Stomach (tissue), 9 donors: ENCODE results near the gene PLPPR3. TPM values are rescaled to one million over a fixed set of nuclear protein-coding genes. Genes with fewer than 3 reads are reported as not detected.

Source experiments
- DNase-seq, 2 donors: peaks; one replicate each; pipeline versions ENCODE4 v3.0.0 to v3.0.0-alpha.2; 2013 to 2019
- H3K27ac ChIP-seq, 5 donors: fragments of 200-600 bp in 4 of 5; sonication (generic) in 4 of 5; one replicate each; pipeline ENCODE4 v1.5.1; 2013 to 2019; ENCODE audit warnings: mild to moderate bottlenecking in 1 of 5, moderate library complexity in 1 of 5
- H3K27me3 ChIP-seq, 3 donors: fragments of 200-600 bp; sonication (generic); one replicate each; pipeline ENCODE4 v1.5.1; 2017 to 2019; ENCODE audit warnings: mixed run types in 1 of 3
- H3K36me3 ChIP-seq, 4 donors: fragments of 200-600 bp; sonication (generic); 1 replicate in 3 of 4; 2 replicates in 1 of 4; pipeline ENCODE4 v1.5.1; 2016 to 2019
- H3K4me1 ChIP-seq, 4 donors: fragments of 200-600 bp; sonication (generic); one replicate each; pipeline ENCODE4 v1.5.1; 2016 to 2019
- H3K4me3 ChIP-seq, 4 donors: fragments of 200-600 bp; sonication (generic) in 3 of 4; one replicate each; pipeline ENCODE4 v1.5.1; 2016 to 2019; ENCODE audit warnings: mild to moderate bottlenecking in 1 of 4
- H3K9me3 ChIP-seq, 4 donors: fragments of 200-600 bp; sonication (generic); one replicate each; pipeline ENCODE4 v1.5.1; 2016 to 2019
- CTCF ChIP-seq, 7 experiments: fragments of 450-650 bp in 4 of 7; fragments of 200-600 bp in 3 of 7; sonication (generic) in 3 of 7; IDR thresholded peaks; one replicate each; pipeline ENCODE4 v1.5.1; 2016 to 2019; ENCODE audit warnings: antibody characterized with exemption in 7 of 7, control low read depth in 2 of 7, mild to moderate bottlenecking in 1 of 7
- EP300 ChIP-seq: sonication (generic); formaldehyde crosslinking; IDR thresholded peaks from one replicate; pipeline ENCODE4 v1.6.1; 2017; ENCODE audit warnings: antibody characterized with exemption
- POLR2A ChIP-seq, 4 donors: fragments of 450-650 bp; IDR thresholded peaks; one replicate each; pipeline ENCODE4 v1.6.1; 2016; ENCODE audit warnings: antibody characterized with exemption in 4 of 4, control low read depth in 2 of 4, mild to moderate bottlenecking in 1 of 4, moderate library complexity in 1 of 4
- POLR2AphosphoS5 ChIP-seq, 3 donors: sonication (generic); formaldehyde crosslinking; IDR thresholded peaks; one replicate each; pipeline ENCODE4 v1.6.1; 2016; ENCODE audit warnings: antibody characterized with exemption in 3 of 3
- WGBS, 5 donors: extraction: QIAGEN DNeasy Blood & Tissue Kit in 3 of 5; methylation state at CpG; one replicate each; pipeline versions ENCODE4 v1.1.5 to v1.1.7; 2013 to 2018; 5-methylcytosine and 5-hydroxymethylcytosine counted together
- intact Hi-C: fragments of 100-400 bp; cut with DNase I; formaldehyde crosslinking; loops from one replicate; pipeline ENCODE4 v1.15.1; 2023; ENCODE audit warnings: low total_unique reads
- polyA plus RNA-seq, 3 donors: library from polyadenylated mRNA; stranded (reverse); fragments of 200-250 nt; gene quantifications; one replicate each; pipeline ENCODE4 v1.2.3, GENCODE V29; 2013
- total RNA-seq, 5 donors: library from RNA; depleted of rRNA; stranded (reverse); fragments of >200 nt; gene quantifications; one replicate each; pipeline versions ENCODE4 v1.1.0 to v1.2.3, GENCODE V29; 2014 to 2016
- donor health status: healthy with polysubstance abuse.
- donor health status: Bipolar disorder and iron deficiency.
- donor health status: healthy.

Gene PLPPR3
- total and polyA plus RNA-seq, 8 donors, result 0.46 to 0.55 TPM; not detected in 6

GRCh38 chr19:771332-771785, 50.4 kb downstream of the PLPPR3 start:
- H3K27ac ChIP-seq, result no peak overlapping the region
- TF ChIP-seq CTCF (IDR thresholded peaks at IDR 0.05) (peak in 4 of 7 experiments; percentile 6 to 44 (median 26)), POLR2AphosphoS5 (IDR thresholded peaks at IDR 0.05) (no peak)
- H3K36me3 ChIP-seq, result no peaks in the 10 kb centered on the region
- peak in 1 of 2 donors; percentile 58 for DNase-seq
- H3K9me3 ChIP-seq, result no peaks in the 10 kb centered on the region
- intact Hi-C loops, result no loop called here
- peaks cover 0 to 19% (median 0%) of the 10 kb centered on the region in 3 donors for H3K27me3 ChIP-seq
- H3K4me3 ChIP-seq, result no peak overlapping the region
- peaks cover 0 to 18% (median 10%) of the 10 kb centered on the region in 4 donors for H3K4me1 ChIP-seq
- 19 to 39% (median 28%) methylated on average over 6 of the region's 6 CpGs for WGBS, 5 donors

- 68 to 79% (median 75%) methylated on average over 6 of the region's 6 CpGs for WGBS, 5 donors
- H3K27ac ChIP-seq, result no peak overlapping the region
- peaks cover 0 to 27% (median 0%) of the 10 kb centered on the region in 3 donors for H3K27me3 ChIP-seq
- H3K4me3 ChIP-seq, result no peak overlapping the region
- DNase-seq, result no peak
- TF ChIP-seq POLR2AphosphoS5 (IDR thresholded peaks at IDR 0.05) (no peak), CTCF (IDR thresholded peaks at IDR 0.05) (no peak), EP300 (no peak), POLR2A (IDR thresholded peaks at IDR 0.05) (no peak)
- intact Hi-C loops, result loop anchor here (5.0 to 10.0 kb wide), 3 partner anchors 88 to 215 kb away; partner anchors contain the start of genes CFD, KISS1R and WDR18
- peaks cover 0 to 18% (median 10%) of the 10 kb centered on the region in 4 donors for H3K4me1 ChIP-seq
- peaks cover 0 to 4% (median 0%) of the 10 kb centered on the region in 4 donors for H3K36me3 ChIP-seq
- no peaks in the 10 kb centered on the region for H3K9me3 ChIP-seq
Observed at GRCh38 chr19:769616-770015, 52.1 kb downstream of the PLPPR3 start.

GRCh38 chr19:768424-768823, 53.3 kb downstream of the PLPPR3 start:
- peak in 1 of 2 donors; percentile 73 for DNase-seq
- intact Hi-C loops, result loop anchor here (5.0 to 10.0 kb wide), 3 partner anchors 89 to 216 kb away; partner anchors contain the start of genes CFD, KISS1R and WDR18
- Histone ChIP-seq H3K4me1 (peaks cover 0 to 18% (median 10%) of the 10 kb centered on the region in 4 donors), H3K4me3 (no peak overlapping the region), H3K9me3 (no peaks in the 10 kb centered on the region), H3K36me3 (peaks cover 0 to 16% (median 5%) of the 10 kb centered on the region in 4 donors), H3K27me3 (peaks cover 0 to 27% (median 0%) of the 10 kb centered on the region in 3 donors), H3K27ac (no peak overlapping the region)
- WGBS, 5 donors, result 66 to 80% (median 71%) methylated on average over 14 of the region's 14 CpGs
- TF ChIP-seq POLR2AphosphoS5 (IDR thresholded peaks at IDR 0.05), result no peak
- TF ChIP-seq POLR2A (IDR thresholded peaks at IDR 0.05), result no peak
- no peak for TF ChIP-seq EP300
- no peak for TF ChIP-seq CTCF (IDR thresholded peaks at IDR 0.05)

GRCh38 chr19:765179-765738, 56.5 kb downstream of the PLPPR3 start:
- TF ChIP-seq EP300 (no peak), POLR2AphosphoS5 (IDR thresholded peaks at IDR 0.05) (no peak), CTCF (IDR thresholded peaks at IDR 0.05) (no peak), POLR2A (IDR thresholded peaks at IDR 0.05) (no peak)
- peaks cover 0 to 38% (median 9%) of the 10 kb centered on the region in 4 donors for H3K36me3 ChIP-seq
- WGBS, 5 donors, result 73 to 87% (median 80%) methylated on average over 5 to 7 of the region's 7 CpGs
- no peaks in the 10 kb centered on the region for H3K9me3 ChIP-seq
- H3K4me3 ChIP-seq, result no peak overlapping the region
- H3K4me1 ChIP-seq, result peaks cover 0 to 8% (median 3%) of the 10 kb centered on the region in 4 donors
- H3K27ac ChIP-seq, result no peak overlapping the region
- H3K27me3 ChIP-seq, result peaks cover 0 to 19% (median 0%) of the 10 kb centered on the region in 3 donors
- intact Hi-C loops, result loop anchor here (5.0 to 10.0 kb wide), 3 partner anchors 92 to 220 kb away; partner anchors contain the start of genes CFD, KISS1R and WDR18
- DNase-seq, result no peak
